SK-N-SH treated with all-trans-retinoic acid at 6 μM for 48 hours (cell line): ENCODE measurements around the gene ACE.

Source experiments
- ESRRG ChIP-seq: fragments of 250-450 bp; sonication (Bioruptor Pico); IDR thresholded peaks from 2 replicates; pipeline ENCODE4 v1.6.1; 2021; ENCODE audit warnings: mild to moderate bottlenecking
- GLIS3 ChIP-seq: fragments of 250-450 bp; sonication (Bioruptor Pico); IDR thresholded peaks from 2 replicates; pipeline ENCODE4 v1.5.0; 2020; ENCODE audit warnings: mild to moderate bottlenecking, moderate library complexity
- ISL1 ChIP-seq: fragments of 250-450 bp; sonication (Bioruptor Pico); IDR thresholded peaks from 2 replicates; pipeline ENCODE4 v2.1.2; 2022; ENCODE audit warnings: mild to moderate bottlenecking, moderate library complexity
- TOX ChIP-seq: fragments of 250-450 bp; sonication (Bioruptor Pico); IDR thresholded peaks from 2 replicates; pipeline ENCODE4 v1.8.0; 2021; ENCODE audit warnings: mild to moderate bottlenecking, moderate library complexity, borderline replicate concordance
- ZC3H10 ChIP-seq: fragments of 250-450 bp; sonication (Bioruptor Pico); IDR thresholded peaks from 2 replicates; pipeline ENCODE4 v1.5.1; 2021; ENCODE audit warnings: mild to moderate bottlenecking, moderate library complexity
- ZFP3 ChIP-seq: fragments of 250-450 bp; sonication (Bioruptor Pico); IDR thresholded peaks from 2 replicates; pipeline ENCODE4 v1.5.0; 2020; ENCODE audit warnings: mild to moderate bottlenecking, moderate library complexity
- ZFP30 ChIP-seq: fragments of 450-650 bp; formaldehyde crosslinking; IDR thresholded peaks from 2 replicates; pipeline ENCODE4 v1.5.0; 2022; ENCODE audit warnings: mild to moderate bottlenecking, moderate library complexity
- ZNF565 ChIP-seq: fragments of 450-650 bp; formaldehyde crosslinking; conservative IDR thresholded peaks from 2 replicates; pipeline ENCODE4 v1.5.0; 2020; ENCODE audit warnings: low read depth, mild to moderate bottlenecking, moderate library complexity
- TF ChIP-seq, protein P1 (sequence below): fragments of 250-450 bp; sonication (Bioruptor Pico); IDR thresholded peaks from 2 replicates; pipeline ENCODE4 v1.8.0; 2021; ENCODE audit warnings: low read depth, mild to moderate bottlenecking, moderate library complexity, borderline replicate concordance
- TF ChIP-seq, protein P2 (sequence below): fragments of 250-450 bp; sonication (Bioruptor Pico); IDR thresholded peaks from 2 replicates; pipeline ENCODE4 v1.8.0; 2020; ENCODE audit warnings: mild to moderate bottlenecking, moderate library complexity, borderline replicate concordance
- TF ChIP-seq, protein P3 (sequence below): fragments of 250-450 bp; sonication (Bioruptor Pico); IDR thresholded peaks from 2 replicates; pipeline ENCODE4 v1.5.1; 2020; ENCODE audit warnings: low read depth, mild to moderate bottlenecking, moderate library complexity

DNA sequence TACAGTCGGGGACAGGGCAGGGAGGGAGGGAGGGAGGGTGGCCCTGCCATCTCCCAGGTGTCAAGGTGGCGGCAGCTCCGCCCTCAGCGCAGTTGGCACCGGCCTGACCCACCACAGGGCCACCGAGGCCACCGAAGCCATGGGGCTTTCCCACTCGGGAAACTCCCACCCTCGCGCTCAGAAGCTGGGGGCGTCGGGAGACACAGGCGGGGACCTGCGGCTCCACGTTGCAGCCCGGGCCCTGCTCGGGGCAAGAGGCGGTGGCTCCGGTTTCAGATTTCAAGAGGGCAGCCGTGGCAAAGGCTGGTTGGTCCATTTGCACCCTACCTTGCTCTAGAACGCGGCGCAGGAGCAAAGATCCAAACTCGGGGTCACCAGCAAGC lies 31.3 kb upstream of the ACE start:
- TF ChIP-seq, protein P1, sequence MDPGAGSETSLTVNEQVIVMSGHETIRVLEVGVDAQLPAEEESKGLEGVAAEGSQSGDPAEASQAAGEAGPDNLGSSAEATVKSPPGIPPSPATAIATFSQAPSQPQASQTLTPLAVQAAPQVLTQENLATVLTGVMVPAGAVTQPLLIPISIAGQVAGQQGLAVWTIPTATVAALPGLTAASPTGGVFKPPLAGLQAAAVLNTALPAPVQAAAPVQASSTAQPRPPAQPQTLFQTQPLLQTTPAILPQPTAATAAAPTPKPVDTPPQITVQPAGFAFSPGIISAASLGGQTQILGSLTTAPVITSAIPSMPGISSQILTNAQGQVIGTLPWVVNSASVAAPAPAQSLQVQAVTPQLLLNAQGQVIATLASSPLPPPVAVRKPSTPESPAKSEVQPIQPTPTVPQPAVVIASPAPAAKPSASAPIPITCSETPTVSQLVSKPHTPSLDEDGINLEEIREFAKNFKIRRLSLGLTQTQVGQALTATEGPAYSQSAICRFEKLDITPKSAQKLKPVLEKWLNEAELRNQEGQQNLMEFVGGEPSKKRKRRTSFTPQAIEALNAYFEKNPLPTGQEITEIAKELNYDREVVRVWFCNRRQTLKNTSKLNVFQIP: no peak
- no peak for TF ChIP-seq ZFP30 (CRISPR knock-in tag)
- TF ChIP-seq ZC3H10 (CRISPR knock-in tag): no peak
- no peak for TF ChIP-seq ISL1 (CRISPR knock-in tag)
- TF ChIP-seq GLIS3 (CRISPR knock-in tag): no peak
- TF ChIP-seq TOX (CRISPR knock-in tag): no peak
- TF ChIP-seq, protein P2, sequence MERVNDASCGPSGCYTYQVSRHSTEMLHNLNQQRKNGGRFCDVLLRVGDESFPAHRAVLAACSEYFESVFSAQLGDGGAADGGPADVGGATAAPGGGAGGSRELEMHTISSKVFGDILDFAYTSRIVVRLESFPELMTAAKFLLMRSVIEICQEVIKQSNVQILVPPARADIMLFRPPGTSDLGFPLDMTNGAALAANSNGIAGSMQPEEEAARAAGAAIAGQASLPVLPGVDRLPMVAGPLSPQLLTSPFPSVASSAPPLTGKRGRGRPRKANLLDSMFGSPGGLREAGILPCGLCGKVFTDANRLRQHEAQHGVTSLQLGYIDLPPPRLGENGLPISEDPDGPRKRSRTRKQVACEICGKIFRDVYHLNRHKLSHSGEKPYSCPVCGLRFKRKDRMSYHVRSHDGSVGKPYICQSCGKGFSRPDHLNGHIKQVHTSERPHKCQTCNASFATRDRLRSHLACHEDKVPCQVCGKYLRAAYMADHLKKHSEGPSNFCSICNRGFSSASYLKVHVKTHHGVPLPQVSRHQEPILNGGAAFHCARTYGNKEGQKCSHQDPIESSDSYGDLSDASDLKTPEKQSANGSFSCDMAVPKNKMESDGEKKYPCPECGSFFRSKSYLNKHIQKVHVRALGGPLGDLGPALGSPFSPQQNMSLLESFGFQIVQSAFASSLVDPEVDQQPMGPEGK: no peak
- TF ChIP-seq, protein P3, sequence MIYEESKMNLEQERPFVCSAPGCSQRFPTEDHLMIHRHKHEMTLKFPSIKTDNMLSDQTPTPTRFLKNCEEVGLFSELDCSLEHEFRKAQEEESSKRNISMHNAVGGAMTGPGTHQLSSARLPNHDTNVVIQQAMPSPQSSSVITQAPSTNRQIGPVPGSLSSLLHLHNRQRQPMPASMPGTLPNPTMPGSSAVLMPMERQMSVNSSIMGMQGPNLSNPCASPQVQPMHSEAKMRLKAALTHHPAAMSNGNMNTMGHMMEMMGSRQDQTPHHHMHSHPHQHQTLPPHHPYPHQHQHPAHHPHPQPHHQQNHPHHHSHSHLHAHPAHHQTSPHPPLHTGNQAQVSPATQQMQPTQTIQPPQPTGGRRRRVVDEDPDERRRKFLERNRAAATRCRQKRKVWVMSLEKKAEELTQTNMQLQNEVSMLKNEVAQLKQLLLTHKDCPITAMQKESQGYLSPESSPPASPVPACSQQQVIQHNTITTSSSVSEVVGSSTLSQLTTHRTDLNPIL (CRISPR knock-in tag): no peak
- no peak for TF ChIP-seq ZNF565 (CRISPR knock-in tag)
- no peak for TF ChIP-seq ESRRG (CRISPR knock-in tag)
- TF ChIP-seq ZFP3 (CRISPR knock-in tag): no peak
